SHP77 (cell line): ENCODE data around the gene CHD9.
"Not testable (repeated sequence)": the region's sequence is repeated elsewhere in the genome, so short reads cannot be mapped to it uniquely, and the experiment has no call there.

Source experiments
- DNase-seq, 2 experiments: peaks; one replicate each; lab custom pipeline; 2025; lab: John Stamatoyannopoulos, UW

Gene CHD9

GRCh38 chr16:53074296-53074695 is 19.5 kb downstream of the CHD9 start:
- DNase-seq = not testable (repeated sequence)

DNA sequence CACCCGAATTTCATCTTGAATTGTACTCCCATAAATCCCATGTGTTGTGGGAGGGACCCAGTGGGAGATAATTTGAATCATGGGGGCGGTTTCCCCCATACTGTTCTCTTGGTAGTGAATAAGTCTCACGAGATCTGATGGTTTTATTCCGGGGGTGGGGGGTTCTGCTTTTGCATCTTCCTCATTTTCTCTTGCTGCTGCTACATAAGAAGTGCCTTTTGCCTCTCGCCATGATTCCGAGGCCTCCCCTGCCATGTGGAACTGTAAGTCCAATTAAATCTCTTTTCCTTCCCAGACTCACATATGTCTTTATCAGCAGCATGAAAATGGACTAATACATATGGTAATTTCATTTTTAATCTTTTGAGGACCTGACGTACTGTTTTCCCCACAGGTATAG is 20.7 kb downstream of the CHD9 start:
- DNase-seq = not testable (repeated sequence)

GRCh38 chr16:53078247-53078646 is 23.5 kb downstream of the CHD9 start:
- DNase-seq = no peak

GRCh38 chr16:53078765-53079485 is 24.1 kb downstream of the CHD9 start:
- DNase-seq = no peak

DNA sequence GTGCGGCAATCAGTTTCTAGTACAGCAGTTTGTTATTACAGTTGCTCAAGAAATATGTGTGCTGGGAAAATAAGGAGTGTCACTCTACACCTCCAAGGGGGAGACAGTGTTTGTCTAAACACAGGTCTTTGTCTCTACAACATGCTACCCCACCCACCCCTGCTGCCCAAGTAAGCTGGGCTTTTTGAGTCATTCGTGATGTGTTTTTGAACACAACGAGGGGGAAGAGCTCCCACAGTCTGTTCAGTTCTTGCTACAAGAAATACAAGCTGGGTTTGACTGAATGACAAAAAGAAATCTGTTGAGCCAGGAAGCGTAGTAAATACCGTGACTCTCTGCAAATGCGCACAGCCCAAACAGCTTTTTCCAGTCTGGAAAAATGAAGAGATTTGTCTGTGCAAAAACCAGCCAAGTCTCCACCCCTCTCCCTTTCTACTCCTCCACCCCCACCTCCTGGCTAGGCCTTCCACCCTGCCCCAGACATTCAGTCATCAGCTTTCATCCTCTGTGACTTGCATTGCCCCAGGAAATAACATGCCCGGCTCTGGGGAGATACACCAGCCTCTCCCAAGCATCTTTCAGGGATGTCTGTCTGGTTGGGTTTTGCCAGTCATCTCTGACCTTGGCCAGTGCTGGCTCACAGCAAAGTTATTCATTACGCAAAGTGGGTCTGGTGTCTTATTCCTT is 25.7 kb downstream of the CHD9 start:
- no peak for DNase-seq

DNA sequence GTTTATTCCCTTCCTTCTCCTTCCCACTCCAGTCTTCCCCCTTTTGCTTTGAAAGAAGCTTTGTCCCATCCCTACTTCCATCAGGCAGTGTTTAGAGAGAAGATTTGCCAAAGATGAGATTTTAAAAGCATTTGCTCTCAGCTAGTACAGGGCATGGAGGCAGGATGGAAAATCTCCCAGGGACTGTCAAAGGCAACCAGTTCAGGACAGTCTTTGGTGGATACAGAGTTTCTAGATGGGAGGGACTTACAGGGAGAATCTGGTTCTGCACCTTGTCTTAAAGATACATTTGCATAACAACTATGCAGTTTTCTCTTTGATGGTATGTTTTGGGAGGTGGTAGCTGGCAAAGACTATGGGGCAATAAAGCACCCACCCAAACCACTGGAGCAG is 26.2 kb downstream of the CHD9 start:
- DNase-seq = no peak

- DNase-seq = no peak
Measured at GRCh38 chr16:53081686-53082407, 27.1 kb downstream of the CHD9 start.

- no peak for DNase-seq
Measured at GRCh38 chr16:53082509-53082908, 27.7 kb downstream of the CHD9 start.

GRCh38 chr16:53083119-53083518 is 28.3 kb downstream of the CHD9 start:
- DNase-seq = no peak

DNA sequence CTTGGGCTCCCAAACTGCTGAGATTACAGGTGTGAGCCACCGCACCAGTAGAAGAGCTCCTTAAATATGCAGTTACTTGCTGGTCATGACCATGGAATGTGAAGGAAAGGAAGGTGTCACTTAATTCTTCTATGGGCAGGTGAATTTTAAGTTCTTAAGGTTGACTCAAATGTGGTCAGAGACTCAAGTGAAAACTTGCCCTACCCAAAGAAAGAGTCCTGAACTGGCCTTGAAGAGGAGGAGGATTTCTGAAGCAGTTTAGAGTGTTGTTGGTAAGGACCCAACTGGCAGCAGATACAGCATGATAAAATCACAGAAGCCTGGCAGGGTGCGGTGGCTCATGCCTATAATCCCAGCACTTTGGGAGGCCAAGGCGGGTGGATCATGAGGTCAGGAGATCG is 29.4 kb downstream of the CHD9 start:
- no peak for DNase-seq

DNA sequence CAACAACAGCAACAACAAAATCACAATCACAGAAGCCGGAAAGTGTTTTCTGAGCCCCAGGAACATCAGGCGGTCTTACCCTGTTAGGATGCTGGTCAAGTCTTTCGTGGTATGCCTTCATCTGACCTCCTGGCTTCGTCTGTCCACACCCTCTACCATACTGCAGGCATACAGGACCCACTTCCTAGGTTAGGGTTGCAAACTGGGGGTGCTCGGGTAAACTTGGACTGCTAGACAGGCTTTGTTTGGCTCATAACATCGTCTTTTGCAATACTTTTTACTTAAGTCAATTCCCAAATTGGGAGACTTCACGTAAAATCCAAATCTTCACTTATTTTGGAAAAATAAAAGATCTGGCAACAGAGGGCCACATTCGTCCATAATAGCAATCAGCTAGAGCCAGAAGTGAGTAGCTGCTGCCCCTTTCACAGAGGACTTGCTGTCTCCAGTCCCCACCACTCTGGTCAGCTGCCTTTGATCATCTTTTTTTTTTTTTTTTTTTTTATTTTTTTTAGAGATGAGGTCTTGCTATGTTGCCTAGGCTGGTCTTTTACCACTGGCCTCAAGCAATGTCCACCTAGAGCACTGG is 30.0 kb downstream of the CHD9 start:
- DNase-seq = no peak

DNA sequence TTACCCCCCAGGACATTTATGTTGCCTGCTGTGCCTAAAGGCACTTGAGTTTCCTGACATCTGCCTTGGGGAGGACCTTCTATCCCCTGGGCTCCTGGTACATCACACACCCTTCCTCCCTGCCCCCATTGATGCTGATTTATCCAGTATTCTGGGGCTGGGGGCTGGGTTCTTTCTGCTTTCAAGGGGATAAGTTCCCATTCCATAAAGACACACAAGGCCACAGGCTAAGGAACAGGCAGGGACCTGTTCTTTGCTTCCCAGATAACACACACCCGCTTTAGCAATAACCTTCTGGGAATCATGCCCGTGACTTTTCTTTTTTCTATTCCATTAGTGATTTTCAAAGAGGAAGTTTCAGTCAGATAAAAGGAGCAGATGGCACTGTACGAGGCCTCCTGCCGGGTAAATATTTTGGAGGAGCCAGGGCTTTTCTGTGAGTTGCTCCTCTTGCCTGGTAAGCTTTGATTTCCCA is 30.6 kb downstream of the CHD9 start:
- no peak for DNase-seq

GRCh38 chr16:53085931-53086421 is 31.2 kb downstream of the CHD9 start:
- no peak for DNase-seq

DNA sequence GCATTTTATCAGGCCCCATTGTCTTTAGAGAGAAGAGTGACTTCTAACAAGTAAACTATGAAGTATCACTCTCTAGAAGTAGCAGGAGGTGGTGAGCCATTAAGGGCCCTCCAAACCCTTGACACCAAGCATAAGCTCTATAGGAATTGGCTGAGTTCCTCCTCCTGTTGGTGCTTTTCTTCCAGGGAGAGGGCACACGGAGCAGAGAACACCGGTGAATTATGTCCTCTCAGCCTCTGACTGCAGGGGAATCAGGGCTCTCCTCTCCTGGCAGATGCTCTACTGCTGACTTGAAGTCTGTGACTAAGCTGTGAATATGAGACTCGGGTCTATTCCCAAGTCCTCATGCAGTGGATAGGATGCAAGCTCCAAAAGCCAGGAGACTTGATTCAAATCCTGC is 32.3 kb downstream of the CHD9 start:
- no peak for DNase-seq

- DNase-seq = no peak
Measured at GRCh38 chr16:53089434-53090285, 34.9 kb downstream of the CHD9 start.

DNA sequence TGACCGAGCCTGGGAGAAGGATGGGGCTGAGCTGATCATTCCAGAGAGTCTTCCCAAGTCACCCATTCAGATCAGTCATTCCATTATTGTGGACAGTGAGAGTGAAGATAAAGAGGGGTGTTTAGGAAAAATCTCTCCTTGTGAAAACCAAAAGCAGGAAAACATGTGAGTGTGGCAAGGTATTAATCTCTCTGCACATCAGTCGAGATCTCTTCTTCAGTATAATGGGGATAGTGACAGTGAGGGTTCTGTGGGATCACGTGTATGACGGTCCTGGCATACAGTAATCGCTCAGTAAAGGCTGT is 35.4 kb downstream of the CHD9 start:
- no peak for DNase-seq

DNA sequence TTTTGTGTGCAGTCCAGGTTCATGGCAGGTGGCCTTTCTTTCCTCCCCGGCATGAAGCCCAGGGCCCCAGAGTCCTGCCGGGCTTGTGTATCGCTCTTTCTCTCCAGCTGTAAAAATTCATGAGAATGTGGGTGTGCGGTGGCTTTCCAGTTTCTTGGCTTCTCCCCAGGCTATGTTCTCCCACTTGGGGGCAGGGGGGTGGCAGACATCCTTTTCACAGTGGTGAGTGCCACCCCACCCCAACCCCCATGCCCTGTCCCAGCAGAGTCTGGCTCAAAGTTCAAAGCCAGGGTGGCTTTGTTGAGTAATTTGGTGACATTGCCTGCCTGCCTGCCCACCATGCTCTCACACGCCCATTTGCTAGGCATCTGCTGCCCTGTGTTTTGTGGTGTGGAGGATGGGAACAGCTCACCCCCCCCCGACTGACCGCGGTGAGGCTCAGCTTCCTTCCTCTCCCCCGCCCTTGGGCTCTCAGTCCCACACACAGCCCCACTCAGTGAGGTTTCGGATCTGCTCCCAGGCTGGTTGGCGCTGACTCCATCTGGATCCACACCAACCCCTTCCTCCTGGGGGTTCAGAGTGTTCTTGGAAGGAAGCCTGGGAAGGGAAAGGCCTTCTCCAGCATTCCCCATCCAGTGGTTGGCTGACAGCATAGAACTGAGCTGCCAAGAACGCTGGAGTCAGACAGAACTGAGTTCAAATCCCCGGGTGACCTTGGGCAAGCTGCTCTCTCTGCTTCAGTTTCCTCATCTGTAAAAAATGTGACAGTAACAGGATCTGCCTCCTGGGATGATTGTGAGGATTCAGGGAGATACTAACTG is 36.0 kb downstream of the CHD9 start:
- no peak for DNase-seq

- peak; percentile 39 to 48 for DNase-seq
Measured at GRCh38 chr16:53091466-53092211, 36.8 kb downstream of the CHD9 start.

DNA sequence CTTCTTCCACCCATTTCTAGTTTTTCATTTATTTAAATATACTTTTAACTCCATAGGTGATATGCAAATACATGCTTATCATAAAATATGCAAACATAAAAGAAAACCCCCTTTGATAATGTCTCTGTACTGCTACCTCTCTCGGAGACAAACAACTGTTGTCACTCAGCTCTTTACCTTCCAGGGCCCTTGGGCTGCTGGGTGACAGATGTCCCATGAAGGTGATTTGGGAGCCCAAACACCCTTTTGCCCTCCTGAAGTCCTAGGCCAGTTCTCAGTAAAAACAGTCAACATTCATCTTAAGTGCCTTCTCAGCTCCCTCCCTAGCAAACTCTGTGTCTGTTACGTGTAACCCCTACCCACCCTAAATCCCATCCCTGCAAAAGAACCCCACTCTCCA is 37.5 kb downstream of the CHD9 start:
- DNase-seq = no peak

DNA sequence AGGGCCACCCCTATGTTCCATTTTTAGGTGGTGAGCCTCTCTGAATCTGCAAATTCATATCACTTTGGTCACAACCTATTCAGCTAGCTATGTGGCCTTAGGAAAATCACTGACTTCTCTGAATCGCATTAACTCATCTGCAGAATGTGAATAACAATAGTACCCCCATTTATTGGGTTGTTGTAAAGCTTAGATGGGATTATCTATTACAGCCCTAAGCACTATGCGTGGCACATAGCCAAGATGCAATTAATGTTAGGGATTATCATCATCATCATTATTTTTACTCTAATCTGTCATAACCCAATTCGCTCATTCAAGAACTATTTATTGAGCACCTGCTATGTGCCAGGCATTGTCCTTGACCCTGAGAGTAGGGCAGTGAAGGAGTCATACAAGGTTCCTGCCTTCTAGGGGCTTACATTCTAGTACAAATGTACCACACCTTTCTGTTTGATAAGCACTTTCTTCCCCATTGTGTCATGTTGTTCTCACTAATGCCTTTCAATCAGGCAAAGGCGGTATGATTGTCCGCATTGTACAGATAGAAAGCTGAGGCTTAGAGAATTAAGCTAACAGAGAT is 38.5 kb downstream of the CHD9 start:
- no peak for DNase-seq
